Urinary bladder (tissue), 4 donors: ENCODE measurements around the gene SERPINA12. TPM values are rescaled to one million over a fixed set of nuclear protein-coding genes. Genes with fewer than 3 reads are reported as not detected.

Experiments used
- DNase-seq: peaks from one replicate; pipeline ENCODE4 v3.0.0-alpha.2; 2015; ENCODE audit errors: extremely low spot score
- H3K27ac ChIP-seq: one replicate; pipeline ENCODE4 v1.5.1; 2013; ENCODE audit warnings: low read depth, mild to moderate bottlenecking, moderate library complexity
- H3K36me3 ChIP-seq: one replicate; pipeline ENCODE4 v1.6.1; 2013; ENCODE audit warnings: mild to moderate bottlenecking, moderate library complexity; ENCODE audit not compliant: insufficient read depth
- H3K4me1 ChIP-seq: one replicate; pipeline ENCODE4 v1.6.1; 2013; ENCODE audit warnings: mild to moderate bottlenecking, moderate library complexity; ENCODE audit not compliant: insufficient read depth
- H3K4me3 ChIP-seq: one replicate; pipeline ENCODE4 v1.5.1; 2013; ENCODE audit warnings: low read depth, low read length
- WGBS: extraction: QIAGEN DNeasy Blood & Tissue Kit; methylation state at CpG from one replicate; pipeline ENCODE4 v1.1.7; 2013; 5-methylcytosine and 5-hydroxymethylcytosine counted together
- polyA plus RNA-seq: library from polyadenylated mRNA; stranded (reverse); fragments of 200-250 nt; gene quantifications from one replicate; pipeline ENCODE4 v1.2.3, GENCODE V29; 2013
- total RNA-seq: library from RNA; depleted of rRNA; stranded (reverse); fragments of >200 nt; gene quantifications from one replicate; pipeline ENCODE4 v1.2.3, GENCODE V29; 2014
- donor health status: healthy with polysubstance abuse.
- donor health status: healthy.

SERPINA12 gene, protein sequence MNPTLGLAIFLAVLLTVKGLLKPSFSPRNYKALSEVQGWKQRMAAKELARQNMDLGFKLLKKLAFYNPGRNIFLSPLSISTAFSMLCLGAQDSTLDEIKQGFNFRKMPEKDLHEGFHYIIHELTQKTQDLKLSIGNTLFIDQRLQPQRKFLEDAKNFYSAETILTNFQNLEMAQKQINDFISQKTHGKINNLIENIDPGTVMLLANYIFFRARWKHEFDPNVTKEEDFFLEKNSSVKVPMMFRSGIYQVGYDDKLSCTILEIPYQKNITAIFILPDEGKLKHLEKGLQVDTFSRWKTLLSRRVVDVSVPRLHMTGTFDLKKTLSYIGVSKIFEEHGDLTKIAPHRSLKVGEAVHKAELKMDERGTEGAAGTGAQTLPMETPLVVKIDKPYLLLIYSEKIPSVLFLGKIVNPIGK
- not detected for total RNA-seq
- not detected for polyA plus RNA-seq

DNA sequence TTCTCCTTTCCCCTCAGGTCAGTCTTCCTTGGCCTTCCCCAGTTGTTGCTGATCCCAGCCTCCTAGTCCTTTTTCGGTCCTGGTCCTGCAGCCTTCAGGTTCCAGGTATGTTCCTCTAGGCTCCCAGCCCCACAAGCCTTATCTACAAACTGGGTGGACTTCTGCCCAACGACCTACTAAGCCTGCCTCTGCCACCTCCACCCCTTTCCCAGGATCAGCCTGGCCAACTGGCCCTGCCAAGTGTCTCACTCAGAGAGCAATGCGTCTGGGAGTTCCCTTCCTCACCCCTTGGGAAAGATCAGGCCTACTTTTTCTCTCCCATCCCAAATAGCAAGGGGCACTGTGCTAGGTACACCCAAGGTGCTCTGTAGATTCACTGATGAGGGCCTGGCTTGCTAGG is at the start of gene SERPINA12:
TSS of gene SERPINA12 (minus strand) at position 114 of the 400 bp plus-strand sequence. CDS start 11,072 bp downstream, outside the sequence.
- no peak within 1 kb of the TSS for H3K4me3 ChIP-seq
- H3K4me1 ChIP-seq: no peaks in the 10 kb centered on the region
- WGBS: 67% methylated on average over 3 of the region's 3 CpGs
- no peak within 1 kb of the TSS for H3K27ac ChIP-seq
- no peaks in the 10 kb centered on the region for H3K36me3 ChIP-seq
- no peak for DNase-seq

DNA sequence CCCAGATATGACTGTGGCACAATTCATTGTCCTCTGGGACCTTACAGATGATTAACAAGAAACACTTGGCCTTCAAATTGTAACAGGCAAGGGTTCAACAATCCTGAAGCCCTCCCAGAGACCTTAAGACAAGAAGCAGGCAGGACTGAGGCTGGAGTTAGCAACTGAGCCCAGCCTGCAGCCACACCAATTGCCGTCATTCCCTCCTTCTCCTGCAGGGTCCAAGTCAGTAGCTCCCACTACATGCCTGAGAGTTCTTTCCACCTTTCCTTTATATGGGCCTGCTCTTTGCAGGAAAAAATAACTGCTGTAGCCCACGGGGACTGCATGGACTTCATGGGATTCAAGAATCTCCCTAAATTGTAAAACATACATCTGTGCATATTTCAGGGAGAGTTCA is 49.6 kb upstream of the SERPINA12 start:
- no peaks in the 10 kb centered on the region for H3K4me1 ChIP-seq
- DNase-seq: no peak
- no peak overlapping the region for H3K27ac ChIP-seq
- no peaks in the 10 kb centered on the region for H3K36me3 ChIP-seq
- WGBS: 74% methylated on average over 2 of the region's 2 CpGs
- no peak overlapping the region for H3K4me3 ChIP-seq

DNA sequence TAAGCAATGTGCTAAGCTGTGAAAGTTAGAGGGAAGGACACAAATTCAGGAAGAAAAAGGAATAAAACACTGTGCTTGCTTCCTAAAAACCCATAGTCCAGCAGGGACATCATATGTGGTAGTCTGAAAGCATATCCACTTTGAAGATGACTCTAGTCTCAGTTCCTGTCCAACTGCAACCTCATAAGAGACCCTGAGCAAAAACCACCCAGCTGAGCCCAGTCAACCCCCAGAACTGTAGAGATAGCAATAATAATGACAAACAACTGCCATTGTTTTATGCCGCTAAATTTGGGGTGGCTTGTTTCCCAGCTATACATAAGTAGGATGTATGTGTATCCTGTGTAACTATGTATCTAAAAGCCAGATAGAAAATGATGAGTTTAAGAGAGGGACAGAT is 48.1 kb upstream of the SERPINA12 start:
- H3K36me3 ChIP-seq: no peaks in the 10 kb centered on the region
- DNase-seq: no peak
- H3K4me1 ChIP-seq: no peaks in the 10 kb centered on the region
- 97% methylated on average over 1 of the region's 1 CpG for WGBS
- no peak overlapping the region for H3K27ac ChIP-seq
- H3K4me3 ChIP-seq: no peak overlapping the region

DNA sequence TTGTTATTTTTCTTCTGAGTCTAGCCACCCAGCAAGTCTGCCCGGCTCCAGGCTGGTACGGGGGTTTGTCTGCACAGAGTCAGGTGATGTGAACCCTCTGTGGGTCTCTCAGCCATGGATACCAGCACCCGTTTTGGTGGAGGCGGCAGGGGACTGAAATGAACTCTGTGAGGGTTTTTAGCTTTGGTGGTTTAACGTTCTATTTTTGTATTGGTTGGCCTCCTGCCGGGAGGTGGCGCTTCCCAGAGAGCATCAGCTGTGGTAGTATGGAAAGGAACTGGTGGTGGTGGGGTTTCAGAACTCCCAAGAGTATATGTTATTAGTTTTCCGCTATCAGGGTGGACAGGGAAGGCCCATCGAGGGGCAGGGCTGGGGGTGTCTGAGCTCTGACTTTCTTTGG is 46.7 kb upstream of the SERPINA12 start:
- H3K36me3 ChIP-seq: no peaks in the 10 kb centered on the region
- no peak overlapping the region for H3K4me3 ChIP-seq
- 90% methylated on average over 9 of the region's 9 CpGs for WGBS
- no peak overlapping the region for H3K27ac ChIP-seq
- DNase-seq: no peak
- H3K4me1 ChIP-seq: no peaks in the 10 kb centered on the region

DNA sequence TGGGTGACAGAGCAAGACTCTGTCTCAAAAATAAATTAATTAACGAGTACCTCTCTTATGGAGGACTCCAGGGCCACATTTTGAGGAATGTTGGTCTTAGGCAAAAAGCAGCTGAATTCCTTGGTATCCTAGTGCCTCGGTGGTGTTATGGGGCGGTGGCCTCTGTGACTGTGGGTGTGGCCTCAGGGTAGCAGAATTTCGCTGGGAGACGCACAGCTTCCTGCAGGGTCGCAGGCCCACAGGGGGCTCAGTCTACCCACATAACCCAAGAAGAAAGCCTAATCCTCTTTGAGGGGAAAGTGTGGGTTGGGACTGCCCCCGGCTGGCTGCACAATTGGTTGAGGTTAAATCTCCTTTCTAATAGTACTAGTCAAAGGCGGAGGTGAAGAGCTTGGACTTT is 40.8 kb upstream of the SERPINA12 start:
- WGBS: 72% methylated on average over 8 of the region's 8 CpGs
- H3K4me3 ChIP-seq: no peak overlapping the region
- DNase-seq: no peak
- no peaks in the 10 kb centered on the region for H3K4me1 ChIP-seq
- no peaks in the 10 kb centered on the region for H3K36me3 ChIP-seq
- no peak overlapping the region for H3K27ac ChIP-seq

DNA sequence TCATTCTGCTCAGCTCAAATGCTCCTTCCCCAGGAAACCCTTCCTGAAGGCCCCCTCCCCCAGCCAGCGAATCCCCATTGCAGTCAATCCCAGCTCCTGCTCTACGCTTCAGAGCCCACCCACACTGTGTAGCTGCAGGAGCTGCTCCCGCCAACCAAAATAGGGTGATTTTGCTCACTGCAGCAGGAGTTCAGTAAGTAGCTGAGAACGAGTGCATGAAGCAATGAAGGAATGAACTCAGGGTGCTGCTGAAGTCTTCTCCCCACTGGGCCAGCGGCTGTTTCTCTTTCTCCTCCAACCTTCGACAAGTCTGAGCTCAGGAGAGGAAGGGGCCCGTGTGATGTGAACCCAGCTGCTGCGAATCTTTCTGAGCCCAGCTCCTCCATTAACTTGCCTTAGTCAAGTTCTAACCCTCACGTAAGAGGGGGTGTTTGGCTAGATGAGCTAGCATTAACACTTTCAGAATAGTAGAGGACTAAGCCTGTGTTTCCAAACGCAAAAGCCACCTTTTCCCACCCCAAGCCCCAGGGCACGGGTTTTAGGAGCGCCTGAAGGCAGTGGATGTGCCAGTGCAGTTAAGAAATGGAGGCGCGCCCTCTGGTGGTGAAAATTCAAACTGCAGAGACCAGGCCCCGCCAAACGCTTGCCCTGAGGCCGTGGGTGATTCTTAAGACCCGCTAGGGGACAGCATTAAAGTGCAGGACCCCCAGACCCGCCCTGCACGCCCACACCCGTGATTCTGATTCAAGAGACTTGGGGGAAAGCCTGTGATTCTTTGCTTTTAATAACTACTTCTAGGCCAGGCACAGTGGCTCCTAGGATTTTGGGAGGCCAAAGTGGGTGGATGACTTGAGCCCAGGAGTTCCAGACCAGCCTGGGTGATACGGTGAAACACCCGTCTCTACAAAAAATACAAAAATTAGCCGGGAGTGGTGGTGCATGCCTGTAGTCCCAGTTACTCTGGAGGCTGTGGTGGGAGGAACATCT is 40.0 kb upstream of the SERPINA12 start:
- WGBS: 26% methylated on average over 24 of the region's 24 CpGs
- no peaks in the 10 kb centered on the region for H3K4me1 ChIP-seq
- H3K36me3 ChIP-seq: no peaks in the 10 kb centered on the region
- no peak overlapping the region for H3K27ac ChIP-seq
- H3K4me3 ChIP-seq: no peak overlapping the region
- no peak for DNase-seq

DNA sequence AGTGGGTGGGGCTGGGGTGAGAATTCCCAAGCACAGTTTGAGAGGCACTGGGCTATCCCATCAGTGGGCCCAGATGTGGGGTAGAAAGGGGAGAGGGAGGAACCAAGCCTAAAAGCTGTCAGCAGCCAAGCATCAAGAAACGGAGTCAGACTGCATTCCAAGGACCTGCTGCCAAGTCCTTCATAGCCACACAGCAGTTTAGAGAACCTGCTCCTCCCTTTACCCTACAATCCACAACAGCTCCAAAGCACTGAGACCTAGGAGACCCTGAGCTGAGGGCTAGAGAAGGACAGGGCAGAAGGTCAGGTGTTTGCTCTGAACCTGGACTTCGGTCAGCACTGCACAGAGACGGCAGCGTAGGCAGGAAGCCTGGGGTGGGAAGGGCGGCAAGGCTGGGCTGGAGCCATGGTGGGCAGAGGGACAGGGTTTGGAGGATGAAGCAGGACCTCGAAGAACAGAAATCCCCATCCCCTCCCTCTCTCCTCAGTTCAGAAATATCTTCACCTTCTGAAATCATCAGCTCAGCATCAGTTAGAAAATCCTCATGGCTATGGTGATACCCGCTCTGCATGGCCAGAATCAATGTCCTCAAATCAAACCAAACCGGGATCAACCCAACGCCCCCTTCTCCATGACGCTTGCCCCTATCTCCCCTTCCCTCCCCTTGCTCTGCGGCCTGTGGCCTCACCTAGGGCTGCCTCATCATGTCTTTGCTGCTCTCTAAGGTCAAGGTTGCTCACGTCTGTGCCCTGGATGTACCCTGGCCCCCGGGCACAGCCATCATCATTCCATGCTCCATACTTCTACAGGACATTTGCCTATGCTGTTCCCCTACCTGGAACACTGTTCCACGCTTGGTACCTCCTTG is 39.1 kb upstream of the SERPINA12 start:
- Histone ChIP-seq H3K4me1 (no peaks in the 10 kb centered on the region), H3K4me3 (no peak overlapping the region), H3K36me3 (no peaks in the 10 kb centered on the region), H3K27ac (no peak overlapping the region)
- WGBS: 88% methylated on average over 14 of the region's 14 CpGs
- DNase-seq: no peak

DNA sequence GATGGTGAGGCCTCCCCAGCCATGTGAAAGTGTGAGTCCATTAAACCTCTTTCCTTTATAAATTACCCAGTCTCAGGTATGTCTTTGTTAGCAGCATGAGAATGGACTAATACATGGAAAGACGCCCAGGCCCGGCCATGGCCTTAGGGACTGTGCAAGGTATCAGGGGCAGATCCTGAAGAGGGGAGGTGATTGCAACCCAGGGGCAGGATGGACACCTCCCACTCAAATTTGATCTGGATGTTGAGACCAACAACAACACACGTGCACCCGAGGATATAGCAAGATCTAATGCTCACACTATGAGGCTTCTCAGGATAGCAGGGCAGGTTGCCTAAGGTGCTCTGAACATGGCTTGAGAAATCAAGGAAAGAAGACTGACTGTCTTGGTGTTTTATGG is 38.5 kb upstream of the SERPINA12 start:
- no peaks in the 10 kb centered on the region for H3K36me3 ChIP-seq
- no peak overlapping the region for H3K27ac ChIP-seq
- no peak for DNase-seq
- no peak overlapping the region for H3K4me3 ChIP-seq
- 78% methylated on average over 4 of the region's 4 CpGs for WGBS
- no peaks in the 10 kb centered on the region for H3K4me1 ChIP-seq

DNA sequence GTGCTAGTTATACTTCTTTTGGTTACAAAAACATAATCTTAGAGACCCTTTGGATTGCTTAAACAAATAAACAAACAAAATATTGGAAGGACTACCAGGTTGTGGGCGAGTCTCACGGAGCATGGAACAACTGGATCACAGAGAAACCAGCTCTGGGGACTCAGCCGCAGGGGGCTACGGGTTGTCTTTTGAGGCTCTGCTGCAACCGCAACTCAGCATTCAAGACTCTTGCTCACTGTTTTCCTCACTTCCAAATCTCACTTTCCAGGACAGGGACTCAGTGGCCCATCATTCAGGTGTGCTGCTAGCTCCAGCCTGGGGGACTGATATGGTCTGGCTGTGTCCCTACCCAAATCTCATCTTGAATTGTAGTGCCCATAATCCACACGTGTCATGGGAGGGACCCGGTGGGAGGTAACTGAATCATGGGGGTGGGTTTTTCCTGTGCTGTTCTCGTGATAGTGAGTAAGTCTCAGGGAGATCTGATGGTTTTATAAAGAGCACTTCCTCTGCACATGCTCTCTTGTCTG is 37.9 kb upstream of the SERPINA12 start:
- 90% methylated on average over 8 of the region's 8 CpGs for WGBS
- H3K36me3 ChIP-seq: no peaks in the 10 kb centered on the region
- DNase-seq: no peak
- no peak overlapping the region for H3K4me3 ChIP-seq
- H3K4me1 ChIP-seq: no peaks in the 10 kb centered on the region
- H3K27ac ChIP-seq: no peak overlapping the region

DNA sequence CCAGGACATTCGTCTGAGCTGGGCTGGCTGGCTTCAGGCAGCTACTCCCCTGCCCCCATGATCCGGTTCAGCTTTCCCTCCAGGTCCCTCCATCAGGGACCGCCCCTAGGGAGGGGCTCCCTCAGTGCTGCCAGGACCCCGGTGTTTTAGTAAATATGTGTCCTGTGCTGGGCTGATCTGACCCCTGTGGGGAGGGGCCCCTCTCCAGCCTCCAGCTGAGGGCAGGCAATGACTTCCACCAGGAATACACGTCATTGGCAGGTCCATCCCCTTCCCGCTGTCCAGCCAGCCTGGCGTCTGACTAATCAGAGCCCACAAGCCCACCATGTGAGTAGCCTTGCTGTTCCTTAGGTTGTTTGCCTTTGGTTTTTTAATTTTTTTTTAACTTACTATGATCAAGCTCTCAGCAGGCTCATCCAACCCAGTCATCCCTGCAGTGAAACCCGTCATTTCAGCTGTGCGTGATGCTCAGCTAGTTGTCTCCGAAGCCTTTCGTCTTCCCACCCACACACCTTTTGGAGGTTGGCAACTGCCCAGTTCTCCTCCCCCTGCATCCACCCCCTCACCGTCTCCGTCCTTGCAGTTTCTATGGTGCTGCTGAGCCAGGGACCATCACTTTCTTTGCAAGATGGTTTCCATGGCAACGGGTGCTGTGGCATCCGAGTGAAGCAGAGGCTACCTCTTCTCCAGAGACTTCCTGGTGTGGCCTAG is 36.0 kb upstream of the SERPINA12 start:
- H3K4me3 ChIP-seq: no peak overlapping the region

DNA sequence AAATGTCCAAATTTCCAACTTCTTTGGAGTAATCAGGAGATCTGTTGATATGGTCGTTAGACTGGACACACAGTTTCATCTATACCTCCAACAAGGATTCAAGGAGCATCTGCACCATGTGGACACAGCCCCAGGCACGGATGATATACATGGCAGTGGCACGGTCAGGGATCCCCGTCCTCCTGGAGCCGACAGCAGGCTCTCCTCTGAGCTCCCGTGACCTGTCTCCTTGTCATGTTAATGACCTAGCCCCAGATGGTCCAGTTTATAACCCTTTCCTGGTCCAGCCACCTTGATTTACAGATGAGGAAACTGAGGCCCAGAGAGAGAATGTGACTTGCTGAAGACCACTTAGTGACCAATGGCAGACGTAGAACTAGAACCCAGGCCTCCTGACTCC is 35.5 kb upstream of the SERPINA12 start:
- 47% methylated on average over 7 of the region's 7 CpGs for WGBS
- DNase-seq: no peak

More for the DNA sequence above, 36.0 kb upstream of the SERPINA12 start:
- Histone ChIP-seq H3K36me3 (no peaks in the 10 kb centered on the region), H3K4me1 (no peaks in the 10 kb centered on the region), H3K27ac (no peak overlapping the region)
- no peak for DNase-seq
- 60% methylated on average over 15 of the region's 15 CpGs for WGBS

DNA sequence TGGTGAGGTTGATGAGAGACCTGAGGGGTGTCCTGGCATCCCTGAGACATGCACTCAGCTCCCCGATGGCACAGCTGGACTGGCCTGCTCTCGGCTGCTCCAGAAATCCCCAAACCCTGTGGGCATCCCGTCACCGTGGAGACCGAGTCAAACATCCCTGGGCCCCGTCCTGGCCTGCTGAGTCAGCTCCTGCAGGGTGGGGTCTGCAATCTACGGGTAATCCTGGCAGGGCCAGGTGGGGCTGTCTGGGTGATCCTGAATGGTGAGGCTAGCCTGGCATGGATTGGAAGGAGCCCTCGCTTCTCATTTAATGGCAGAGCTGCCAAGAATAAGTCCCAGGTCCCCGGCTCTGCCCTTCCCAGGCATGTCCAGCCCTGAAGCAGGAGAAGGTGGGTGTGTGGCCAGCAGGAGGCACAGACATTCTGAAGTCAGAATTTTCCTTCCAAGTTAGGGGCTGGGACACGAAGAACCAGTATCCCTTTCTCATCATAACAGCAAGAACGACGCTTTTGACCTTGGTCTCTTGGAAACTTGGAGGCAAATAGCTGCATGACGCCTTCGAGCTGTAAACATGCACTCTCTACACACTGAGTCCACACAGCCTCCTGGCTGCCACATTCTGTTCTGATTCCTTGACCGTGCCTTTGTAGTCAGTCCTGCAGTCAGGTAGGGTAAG is 34.3 kb upstream of the SERPINA12 start:
- no peak for DNase-seq
- H3K4me3 ChIP-seq: no peak overlapping the region
- 62% methylated on average over 15 of the region's 15 CpGs for WGBS
- H3K36me3 ChIP-seq: no peaks in the 10 kb centered on the region
- no peaks in the 10 kb centered on the region for H3K4me1 ChIP-seq
- H3K27ac ChIP-seq: no peak overlapping the region

More for the DNA sequence above, 35.5 kb upstream of the SERPINA12 start:
- H3K4me3 ChIP-seq: no peak overlapping the region
- no peaks in the 10 kb centered on the region for H3K4me1 ChIP-seq
- H3K27ac ChIP-seq: no peak overlapping the region
- no peaks in the 10 kb centered on the region for H3K36me3 ChIP-seq
